NCI-H2107 treated with DMSO at 0.1 percent for 48 hours (cell line): ENCODE results near the gene ARHGEF7.
"Not testable (repeated sequence)": the region's sequence is repeated elsewhere in the genome, so short reads cannot be mapped to it uniquely, and the experiment has no call there.

Source experiments
- DNase-seq: peaks from one replicate; lab custom pipeline; 2025; ENCODE audit not compliant: unreplicated experiment; lab: John Stamatoyannopoulos, UW

The ARHGEF7 gene

DNA sequence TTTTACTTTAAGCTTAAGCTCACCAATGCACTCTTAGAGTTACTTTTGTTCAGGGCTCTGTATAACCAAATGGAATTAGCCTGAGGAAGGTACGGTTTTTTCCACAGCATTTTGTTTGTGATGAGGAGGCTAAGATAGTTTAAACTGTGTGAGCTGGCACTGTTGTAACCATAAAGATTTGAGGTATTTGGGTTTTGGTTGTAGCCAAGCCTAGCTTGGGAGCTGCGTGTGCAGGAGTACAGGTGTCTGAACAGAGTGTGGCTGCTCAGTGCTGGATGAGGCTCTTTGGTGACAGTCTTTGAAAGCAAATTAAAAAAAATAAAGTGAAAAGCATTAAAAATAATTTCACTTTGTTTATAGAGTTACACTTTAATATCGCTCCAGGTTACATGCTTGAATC is 56.0 kb downstream of the ARHGEF7 start:
- DNase-seq: no peak

DNA sequence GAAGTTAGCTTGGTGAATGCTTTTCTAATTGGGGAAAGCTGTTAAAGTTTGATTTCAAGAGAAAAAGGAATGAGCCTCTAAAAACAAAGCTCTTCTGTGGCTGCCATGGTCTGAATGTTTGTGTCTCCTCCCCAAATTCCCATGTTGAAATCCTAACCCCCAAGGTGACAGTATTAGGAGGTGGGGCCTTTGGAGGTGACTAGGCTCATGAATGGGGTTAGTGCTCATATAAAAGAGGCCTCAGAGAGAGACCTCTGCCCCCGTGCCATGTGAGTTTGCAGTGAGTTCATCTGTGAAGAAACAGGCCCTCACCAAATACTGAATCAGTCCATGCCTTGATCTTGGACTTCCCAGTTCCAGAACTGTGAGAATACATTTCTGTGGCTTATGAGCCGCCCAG is 56.5 kb downstream of the ARHGEF7 start:
- no peak for DNase-seq

DNA sequence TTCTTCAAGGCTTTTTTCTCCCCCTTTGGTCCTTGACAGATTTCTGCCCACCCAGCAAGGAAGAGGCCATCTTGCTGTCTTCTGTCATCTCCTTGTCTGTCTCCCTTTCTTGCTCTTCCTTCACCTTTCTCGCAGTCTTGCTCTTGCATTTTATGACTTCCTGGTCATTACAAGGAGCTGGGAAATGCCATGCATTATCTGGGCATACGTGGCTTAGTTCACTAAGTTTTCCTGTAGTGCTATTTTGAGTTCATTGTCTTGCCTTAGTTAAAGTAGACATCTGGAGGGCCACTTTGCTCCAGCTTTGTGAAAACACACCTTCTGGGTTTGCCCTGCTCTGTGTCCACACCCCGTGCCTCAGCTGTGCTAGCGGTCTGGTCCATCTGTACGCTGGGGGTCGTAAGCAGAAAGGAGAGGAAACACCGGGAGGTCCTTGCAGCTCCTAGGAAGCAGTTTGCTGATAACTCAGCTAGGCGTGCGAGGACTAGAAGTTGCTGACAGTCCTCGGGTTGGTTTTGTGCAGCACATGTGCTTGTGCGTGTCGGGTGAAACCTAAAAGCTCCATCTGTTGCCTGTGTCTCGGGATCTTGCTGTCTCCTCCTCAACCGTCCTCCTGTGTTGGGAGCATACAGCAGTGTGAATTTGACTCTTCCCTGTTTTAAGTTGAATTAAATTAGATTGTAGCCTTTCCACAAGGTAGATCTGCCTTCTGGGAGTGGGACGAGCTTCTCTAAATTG is 59.4 kb downstream of the ARHGEF7 start:
- DNase-seq: no peak

DNA sequence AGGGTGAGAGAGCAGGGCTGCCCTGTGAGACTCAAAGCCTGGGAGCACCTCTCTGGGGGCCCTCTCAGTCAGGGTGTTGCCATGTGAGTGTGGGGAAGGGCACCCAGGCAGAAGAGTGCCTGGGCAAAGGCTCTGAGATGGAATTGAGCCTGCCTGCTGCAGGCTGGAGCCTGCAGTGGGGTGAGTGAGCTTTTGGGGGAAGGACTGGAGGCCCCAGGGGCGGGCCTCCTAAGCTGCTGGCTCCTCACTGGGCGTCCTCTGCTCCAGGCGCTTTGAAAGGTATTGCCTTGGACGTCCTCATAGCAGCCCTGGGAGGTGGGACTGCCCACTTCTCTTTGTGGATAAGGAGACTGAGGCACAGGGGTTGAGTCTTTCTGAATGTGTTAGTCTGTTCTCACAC is 60.3 kb downstream of the ARHGEF7 start:
- DNase-seq: no peak

DNA sequence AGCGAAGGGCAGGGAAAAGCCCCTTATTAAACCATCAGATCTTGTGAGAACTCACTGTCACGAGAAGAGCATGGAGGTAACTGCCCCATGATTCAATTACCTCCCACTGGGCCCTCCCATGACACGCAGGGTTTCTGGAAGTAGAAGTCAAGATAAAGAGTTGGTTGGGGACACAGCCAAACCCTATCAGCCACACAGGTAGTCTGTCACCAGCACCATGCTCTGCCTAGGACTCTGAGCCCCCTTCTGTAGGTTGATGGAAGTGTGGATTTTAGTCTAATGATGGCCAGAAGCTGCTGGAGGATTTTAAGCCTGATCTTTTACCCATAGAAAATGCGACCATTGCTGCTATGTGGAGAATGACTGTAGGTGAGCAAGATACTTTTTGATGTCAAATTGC is 60.8 kb downstream of the ARHGEF7 start:
- no peak for DNase-seq

DNA sequence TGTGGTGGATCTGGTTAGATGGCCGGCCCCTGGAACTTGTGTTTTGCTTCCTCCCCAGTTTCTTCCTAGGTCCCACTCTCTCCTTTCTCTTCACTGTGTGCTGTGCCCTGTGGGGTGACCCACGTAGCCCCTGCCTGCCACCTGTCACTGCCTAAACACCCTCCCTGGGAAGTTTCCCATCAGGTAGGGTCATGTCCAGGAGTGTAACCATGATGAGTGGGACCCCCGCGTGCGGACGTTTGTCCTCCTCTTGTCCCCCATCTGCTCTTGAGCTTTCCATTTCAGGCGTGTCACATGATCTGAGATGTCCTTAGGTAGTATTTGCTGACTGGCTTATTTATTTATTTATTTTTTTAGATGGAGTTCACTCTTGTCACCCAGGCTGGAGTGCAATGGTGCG is 61.3 kb downstream of the ARHGEF7 start:
- no peak for DNase-seq

DNA sequence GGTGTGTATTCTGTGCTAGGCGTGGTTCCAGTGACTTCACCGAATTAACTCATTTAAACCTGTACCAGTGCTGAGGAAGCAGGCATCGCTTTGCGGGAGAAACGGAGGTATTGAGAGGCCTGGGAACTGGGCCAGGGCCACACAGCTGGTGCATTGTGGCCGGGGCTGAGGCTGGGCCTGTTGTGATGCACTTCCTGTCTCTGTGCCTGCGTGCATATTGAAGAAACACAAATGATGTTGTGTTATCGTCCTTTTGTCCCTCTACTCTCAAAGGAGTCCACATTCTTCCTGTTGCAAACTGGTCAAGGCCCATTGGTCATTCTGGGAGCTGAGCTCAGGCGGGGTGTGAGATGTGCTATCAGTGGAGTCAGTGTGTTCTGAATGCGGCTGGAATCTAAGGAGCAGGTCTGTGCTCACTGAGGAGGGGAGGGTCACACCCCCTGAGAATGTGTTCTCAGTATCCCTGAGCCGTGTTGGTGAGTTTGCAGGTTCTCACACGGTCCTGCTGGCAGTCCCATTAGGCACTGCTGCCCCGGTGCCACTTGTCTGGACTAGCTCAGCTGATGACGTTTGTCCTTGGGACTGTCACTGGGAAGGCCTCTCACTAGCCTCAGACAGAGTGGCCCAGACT is 62.1 kb downstream of the ARHGEF7 start:
- no peak for DNase-seq

DNA sequence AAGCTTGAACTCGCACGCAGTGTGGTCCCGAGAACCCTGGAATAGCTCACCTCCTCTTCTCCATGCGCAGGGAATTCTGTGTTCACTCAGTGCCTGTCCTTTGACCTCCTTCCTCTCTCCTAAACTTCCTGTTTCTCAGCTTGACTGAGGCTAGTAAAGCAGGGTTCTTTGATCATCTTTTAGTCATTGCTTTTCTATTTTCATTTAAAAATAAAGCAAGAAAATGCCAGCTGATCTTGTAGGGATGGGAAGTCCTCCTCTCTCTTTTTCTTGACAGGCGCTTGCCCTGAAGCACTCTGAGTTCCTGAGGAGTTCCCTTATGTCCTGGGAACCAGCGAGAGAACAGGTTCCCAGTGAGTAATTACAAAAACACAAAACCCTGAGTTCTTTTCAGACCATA is 62.8 kb downstream of the ARHGEF7 start:
- DNase-seq: no peak

DNA sequence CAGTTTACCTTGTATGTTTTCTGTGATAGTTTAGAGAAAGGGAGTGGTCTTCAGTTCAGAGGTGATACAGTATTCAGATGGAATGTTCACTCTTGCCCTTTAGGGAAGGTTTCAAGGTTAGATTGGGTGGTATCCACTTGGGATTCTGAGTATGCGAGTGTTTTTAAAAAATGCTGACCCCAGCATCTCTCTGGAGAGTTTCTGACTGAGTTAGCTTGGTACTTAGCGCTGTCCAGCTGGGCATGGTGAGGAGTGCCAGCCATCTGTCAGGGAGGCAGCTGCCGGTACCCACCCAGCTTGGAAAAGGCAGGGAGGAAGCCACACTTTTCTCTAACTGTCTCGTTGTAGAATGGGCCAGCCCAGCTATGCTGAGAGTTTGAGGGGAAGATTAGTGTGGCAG is 63.3 kb downstream of the ARHGEF7 start:
- DNase-seq: no peak

DNA sequence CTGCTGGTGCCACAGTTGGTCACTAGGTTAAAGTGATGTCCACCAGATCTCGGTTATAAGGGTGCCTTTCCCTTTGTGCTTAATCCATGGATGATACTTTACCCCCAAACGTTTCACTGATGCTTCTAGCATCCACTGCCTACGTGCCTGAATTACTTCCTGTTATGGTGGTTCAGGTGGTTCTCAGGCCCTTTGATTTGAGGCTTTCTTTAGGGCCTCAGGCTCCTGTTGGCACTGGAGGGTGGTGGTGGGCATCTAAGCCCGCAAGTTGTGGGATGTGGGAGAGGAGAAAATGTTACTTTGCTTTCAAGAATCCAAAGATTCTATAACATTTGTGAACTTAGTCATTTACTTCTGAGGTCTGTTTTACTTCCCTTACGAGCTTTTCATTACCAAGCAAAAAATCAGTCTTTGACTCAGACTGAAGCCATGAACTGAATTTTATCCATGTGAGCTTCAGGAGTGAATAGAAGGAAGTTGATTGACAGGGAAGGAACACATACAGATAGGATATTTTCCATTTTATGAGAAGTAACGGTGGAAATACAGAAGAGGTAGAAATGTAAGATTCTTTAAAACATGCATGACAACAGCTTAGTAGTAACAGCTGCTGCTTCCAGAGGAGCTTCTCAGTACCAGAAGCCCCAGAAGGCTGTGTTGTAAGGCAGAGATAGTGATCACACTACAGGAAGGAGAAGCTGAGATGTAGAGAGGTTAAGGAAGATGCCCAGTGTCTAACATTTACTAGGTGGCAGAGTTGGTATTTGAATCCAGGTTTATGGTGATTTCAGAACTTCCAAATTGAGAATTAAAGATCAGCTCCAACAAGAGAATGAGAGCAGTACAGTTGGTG is 65.0 kb downstream of the ARHGEF7 start:
- DNase-seq: no peak

DNA sequence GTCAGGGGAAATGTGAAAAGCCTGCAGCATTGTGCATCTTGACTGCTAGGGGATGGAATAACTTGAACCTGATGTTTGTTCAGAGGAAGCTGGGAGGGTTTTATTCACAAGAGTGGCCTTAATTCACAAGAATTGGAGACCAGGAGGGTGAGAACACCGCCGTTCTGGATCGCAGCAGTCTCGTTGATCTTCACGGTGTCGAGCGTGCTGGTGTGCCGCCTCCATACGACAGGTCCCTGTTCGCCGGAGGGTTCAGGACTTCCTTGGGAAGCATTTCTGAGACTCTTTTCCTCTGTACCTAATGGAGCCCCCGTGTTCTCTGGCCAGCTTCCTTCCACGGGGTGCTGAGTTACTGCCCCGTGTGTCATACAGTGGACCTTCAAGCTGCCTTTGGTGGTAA is 66.9 kb downstream of the ARHGEF7 start:
- no peak for DNase-seq

DNA sequence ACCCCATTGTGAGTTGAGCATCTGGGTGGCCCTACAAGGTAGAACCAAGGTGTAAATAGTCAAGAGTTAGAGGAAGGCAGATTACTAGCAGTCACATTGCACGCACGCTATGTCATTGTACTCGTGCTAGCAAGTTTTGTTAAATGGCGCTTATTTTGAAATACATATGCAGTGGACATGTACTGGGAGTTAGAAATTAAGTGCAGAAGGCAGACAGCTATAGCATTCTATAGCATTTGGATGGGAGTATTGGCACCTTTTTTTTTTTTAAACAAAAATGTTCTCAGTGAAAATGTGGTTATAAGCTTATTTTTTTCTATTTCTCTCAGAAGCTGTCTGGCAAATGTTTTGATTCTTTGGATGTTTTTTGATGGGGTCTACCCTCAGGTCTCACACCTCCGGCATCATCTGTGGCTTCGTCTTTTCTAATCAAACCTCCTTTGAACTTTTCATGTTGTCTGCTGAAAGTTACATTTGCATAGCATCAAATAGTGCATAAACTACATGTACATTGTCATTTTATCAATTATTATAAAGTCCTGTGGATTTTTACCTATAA is 68.1 kb downstream of the ARHGEF7 start:
- no peak for DNase-seq

DNA sequence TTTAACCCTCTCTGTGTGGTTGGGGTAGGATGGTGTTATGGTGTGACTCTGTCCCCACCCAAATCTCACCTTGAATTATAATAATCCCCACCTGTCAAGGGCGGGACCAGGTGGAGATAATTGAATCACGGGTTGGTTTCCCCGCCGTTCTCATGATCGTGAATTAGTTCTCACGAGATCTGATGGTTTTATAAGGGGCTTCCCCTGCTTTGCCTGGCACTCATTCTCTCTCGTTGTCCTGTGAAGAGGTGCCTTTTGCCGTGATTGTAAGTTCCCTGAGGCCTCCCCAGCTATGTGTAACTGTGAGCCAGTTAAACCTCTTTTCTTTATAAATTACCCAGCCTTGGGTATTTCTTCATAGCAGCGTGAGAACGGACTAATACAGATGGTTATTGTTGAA is 68.8 kb downstream of the ARHGEF7 start:
- no peak for DNase-seq

DNA sequence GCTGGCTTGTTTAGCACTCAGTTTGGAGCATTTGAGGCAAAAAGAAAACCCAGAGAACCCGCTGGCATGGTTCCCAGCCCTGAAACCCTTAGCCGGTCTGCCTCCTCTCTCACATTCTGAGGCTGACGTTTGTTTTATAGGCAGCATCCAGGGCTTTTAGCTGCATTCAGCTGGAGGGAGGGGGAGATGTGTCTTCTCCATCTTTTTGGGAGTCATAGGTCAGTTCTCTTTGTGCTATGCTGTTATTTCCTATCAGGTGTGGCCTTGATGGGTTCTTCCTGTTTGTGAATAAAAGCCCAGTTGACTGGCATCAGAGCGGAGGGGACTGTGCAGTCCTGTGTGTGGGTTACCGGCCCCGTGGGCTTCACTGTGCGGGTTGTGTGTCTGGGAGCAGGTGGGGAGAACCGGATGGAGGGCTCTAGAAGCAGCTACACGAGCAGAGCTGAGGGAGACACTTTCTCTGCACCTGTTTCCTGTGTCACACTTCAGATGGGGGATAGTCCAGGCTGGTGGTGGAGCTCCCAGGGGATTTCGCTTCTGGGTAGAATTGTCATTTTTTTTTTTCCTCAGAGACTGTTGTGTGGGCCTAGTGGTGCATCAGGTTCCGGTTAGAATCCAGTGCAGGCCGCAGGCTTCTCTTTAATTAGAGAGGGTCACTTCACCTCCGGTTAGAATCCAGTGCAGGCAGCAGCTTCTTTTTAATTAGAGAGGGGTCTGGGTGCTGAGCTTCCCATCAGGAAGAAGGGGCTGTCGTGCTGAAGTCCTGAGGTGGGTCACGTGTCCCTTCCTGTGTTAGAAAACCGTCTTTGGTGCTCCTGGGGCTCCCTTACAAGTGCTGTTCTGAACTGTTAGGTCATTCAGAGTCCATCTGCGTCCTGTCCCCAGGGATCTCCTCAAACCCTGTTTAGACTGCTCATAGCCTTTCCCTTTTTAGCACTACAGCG is 69.6 kb downstream of the ARHGEF7 start:
- peak; percentile 40 for DNase-seq

DNA sequence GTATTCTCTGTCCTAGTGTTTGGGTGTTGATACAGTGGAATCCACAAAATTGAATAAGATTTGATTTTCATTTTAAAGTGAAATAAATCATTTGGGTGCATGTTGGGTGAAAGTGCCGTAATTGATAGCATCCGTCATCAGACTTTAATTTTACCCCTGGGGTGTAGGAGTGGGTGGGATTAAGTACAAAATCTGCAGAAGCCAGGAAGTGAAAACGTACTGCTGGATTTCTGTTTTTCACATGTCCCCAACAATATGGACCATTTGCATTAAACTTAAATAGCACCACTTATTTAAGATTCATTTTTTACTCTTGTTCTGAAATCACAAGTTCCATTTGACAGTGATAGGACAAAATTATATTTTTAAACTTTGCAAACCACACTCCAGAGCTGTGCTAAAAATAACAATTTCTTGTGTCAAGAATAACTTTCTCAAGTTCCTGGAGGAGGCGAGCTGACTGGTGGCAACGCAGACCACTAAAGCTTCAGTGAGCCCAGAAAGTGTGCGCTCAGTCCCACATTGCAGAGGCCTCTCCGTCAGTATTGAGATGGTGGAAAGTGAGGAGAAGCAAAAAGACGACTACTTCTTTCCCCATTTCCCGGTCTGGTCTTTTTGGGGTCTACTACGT is 71.3 kb downstream of the ARHGEF7 start:
- DNase-seq: no peak

DNA sequence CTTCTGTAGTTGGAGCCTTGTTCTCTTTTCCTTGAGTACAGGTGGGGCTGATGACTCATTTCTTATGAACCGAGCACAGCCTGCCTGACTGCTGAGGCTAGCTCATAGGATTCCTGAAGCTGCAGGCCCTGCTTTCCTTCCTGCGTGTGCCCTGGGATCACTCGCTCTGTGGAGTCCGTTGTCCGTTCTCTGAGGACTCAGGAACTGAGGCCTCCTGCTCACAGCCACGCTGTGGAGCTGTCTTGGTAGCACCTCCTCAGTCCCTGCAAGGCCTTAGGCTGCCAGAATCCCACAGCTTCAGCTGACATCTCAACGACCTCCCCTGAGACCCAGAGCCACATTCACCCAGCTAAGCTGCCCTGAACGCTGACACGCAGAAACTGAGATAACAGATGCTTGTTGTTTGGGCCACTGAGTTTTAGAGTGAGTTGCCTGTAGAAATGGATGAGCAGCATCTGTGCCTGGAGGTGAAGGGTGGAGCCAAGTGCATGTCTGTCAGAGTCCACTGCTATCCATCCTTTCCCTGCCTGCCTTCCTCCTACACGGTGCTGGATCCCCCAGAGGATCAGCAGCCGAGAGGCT is 72.9 kb downstream of the ARHGEF7 start:
- no peak for DNase-seq

DNA sequence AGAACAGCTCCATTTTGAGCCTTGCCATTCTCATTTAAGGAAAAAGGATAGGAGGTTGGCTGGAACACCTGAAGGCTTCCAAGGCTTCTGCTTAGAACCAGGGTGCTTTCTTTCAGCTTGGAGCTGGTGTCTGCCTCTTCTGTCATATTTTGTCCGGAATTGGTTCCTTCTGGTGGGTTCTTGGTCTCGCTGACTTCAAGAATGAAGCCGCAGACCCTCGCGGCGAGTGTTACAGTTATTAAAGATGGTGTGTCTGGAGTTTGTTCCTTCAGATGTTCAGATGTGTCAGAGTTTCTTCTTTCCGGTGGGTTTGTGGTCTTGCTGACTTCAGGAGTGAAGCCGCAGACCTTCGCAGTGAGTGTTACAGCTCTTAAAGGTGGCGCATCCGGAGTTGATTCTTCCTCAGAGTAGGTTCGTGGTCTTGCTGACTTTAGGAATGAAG is 74.0 kb downstream of the ARHGEF7 start:
- DNase-seq: not testable (repeated sequence)

DNA sequence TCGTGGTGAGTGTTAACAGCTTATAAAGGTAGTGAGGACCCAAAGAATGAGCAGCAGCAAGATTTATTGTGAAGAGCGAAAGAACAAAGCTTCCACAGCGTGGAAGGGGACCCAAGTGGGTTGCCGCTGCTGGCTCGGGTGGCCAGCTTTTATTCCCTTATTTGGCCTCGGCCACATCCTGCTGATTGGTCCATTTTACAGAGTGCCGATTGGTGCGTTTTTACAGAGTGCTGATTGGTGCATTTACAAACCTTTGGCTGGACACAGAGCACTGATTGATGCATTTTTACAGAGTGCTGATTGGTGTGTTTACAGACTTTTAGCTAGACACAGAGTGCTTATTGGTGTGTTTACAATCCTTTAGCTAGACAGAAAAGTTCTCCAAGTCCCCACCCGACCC is 74.4 kb downstream of the ARHGEF7 start:
- not testable (repeated sequence) for DNase-seq

DNA sequence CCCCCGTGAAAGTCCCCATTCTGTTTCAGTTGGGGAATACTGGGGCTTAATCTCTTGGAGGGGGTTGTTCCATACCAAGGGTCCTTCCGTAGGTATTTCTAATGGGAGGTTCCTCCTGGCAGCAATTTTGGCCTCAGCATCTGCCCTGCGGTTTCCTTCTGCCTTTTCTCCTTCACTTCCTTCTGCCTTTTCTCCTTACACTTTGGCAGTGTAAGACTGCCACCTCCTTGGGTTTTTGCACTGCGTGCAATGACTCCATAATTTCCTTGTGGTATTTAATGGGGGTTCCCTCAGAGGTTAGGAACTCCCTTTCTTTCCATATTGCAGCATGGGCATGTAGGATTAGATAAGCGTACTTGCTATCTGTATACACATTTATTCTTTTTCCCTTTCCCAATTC is 78.1 kb downstream of the ARHGEF7 start:
- DNase-seq: not testable (repeated sequence)

DNA sequence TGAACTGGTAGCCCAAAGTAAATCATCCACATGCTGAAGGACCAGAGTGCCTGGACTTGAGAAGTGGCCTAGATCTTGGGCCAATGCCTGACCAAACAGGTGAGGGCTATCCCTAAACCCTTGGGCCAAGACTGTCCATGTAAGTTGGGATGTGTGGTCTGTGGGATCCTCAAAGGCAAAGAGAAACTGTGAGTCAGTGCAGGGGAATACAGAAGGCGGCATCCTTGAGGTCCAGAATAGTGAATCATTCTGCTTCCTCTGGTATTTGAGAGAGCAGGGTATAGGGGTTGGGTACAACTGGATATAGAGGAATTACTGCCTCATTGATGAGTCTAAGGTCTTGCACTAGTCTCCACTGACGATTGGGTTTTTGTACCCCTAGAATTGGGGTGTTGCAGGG is 79.5 kb downstream of the ARHGEF7 start:
- not testable (repeated sequence) for DNase-seq
